ENCODE measurements around the gene CDYL2.
"Not testable (repeated sequence)": the region's sequence is repeated elsewhere in the genome, so short reads cannot be mapped to it uniquely, and the experiment has no call there.

Gene CDYL2, protein sequence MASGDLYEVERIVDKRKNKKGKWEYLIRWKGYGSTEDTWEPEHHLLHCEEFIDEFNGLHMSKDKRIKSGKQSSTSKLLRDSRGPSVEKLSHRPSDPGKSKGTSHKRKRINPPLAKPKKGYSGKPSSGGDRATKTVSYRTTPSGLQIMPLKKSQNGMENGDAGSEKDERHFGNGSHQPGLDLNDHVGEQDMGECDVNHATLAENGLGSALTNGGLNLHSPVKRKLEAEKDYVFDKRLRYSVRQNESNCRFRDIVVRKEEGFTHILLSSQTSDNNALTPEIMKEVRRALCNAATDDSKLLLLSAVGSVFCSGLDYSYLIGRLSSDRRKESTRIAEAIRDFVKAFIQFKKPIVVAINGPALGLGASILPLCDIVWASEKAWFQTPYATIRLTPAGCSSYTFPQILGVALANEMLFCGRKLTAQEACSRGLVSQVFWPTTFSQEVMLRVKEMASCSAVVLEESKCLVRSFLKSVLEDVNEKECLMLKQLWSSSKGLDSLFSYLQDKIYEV

DNA sequence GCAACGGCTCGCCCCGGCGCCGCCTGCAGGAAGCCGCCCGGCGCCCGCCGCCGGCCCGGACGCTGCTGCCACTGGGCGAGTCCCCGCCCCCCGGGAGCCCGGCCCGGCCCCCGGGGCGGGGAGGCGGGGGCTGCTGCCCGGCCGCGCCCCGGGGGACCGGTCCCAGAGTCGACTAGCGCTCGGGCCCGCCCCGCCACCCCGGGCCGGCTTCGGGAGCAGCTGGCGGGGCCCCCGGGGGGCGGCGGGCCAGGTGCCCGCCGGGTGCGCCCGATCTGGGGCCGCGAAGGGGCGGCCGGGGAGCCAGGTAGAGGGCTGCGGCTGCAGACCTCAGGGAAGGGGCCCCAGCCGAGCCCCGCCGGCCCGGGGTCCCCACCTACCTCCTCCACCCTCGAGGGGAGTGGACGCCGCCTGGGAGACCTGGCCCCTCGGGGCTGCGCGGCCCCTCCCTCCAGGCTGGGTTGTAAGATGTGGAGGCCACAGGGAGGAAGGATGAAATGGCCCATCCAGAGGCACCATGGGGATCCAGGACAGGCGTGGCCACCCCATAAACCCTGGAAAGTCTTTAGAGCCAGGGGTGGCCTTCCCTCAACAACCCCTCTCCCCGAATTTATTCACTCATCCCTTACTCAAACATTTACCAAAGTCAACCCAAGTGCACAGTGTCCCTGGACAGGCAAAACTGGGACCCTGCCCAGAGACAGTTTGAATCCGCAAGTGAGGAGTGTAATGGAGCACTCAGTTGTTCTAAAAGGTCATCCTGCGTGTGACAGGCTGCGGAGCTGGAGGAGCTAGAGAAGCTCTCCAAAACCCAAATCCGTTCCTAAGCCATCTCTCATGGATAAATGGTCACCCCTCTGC lies at the start of gene CDYL2:
Gene CDYL2 (minus strand): TSS at position 73 of the 858 bp plus-strand sequence. CDS start 425 bp downstream, outside the sequence.
- no peak for DNase-seq

DNA sequence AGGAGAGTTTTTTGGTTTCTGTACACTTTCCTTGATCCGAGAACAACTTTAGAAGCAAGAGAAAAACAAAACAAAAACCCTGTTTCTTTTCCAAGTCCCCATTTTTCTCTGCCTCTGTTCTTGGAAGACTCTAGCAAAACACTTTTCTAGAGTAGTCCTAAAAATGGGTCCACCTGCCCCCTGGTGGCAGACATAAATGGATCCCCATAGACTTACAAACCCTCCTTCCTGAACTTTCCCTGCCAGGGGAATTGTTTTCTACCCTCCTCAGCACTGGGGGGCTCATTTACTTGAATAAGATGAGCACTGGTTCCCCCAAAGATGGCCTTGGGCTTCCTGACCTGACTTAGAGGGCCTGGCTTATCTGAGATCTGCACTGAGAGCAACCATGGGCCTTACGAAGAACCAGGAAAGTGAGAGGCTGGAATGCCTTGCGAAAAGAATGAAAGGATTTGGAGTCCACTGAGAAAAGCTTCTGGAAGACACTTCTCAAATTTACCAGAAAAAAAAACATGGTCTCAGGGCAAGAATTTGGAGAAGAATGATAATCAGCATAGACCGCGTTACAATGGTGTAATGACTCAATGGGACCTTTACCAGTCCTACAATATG lies 48.0 kb upstream of the CDYL2 start:
- DNase-seq = no peak

DNA sequence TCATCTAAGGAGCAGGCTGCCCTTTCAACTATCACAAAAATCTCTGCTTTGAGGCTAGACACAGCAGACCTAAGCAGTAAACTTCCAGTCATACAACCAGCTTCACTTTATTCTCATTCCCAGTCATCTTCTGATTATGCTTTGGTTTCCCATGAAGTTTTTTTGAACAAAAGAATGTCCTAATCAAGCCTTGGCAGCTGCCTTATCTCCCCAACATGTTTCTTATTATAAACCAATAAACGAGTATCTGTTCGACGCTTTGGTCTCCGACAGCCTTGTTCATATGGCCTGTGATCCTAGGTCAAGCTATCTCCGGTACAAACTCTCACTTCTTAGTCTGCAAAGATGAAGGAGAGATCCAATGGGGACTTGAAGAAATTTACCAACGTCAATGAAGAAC lies 47.4 kb upstream of the CDYL2 start:
- no peak for DNase-seq

DNA sequence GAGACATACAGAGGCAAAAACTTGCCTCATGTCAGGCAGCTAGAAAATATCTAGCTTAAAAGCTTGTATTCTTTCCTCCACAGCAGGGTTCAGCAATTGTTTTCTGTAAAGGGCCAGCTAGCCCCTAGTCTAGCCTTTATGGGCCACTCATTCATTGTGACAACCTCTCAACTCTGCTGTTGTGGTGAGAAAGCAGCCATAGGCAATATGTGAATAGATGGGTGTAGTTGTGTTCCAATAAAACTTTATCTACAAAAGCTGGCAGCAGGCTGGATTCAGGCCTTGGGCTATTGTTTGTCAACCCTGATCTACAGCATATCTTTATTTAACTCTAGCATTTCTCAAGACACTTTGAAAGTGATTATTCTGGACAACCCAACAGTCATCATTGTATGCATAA lies 46.4 kb upstream of the CDYL2 start:
- DNase-seq = no peak

DNA sequence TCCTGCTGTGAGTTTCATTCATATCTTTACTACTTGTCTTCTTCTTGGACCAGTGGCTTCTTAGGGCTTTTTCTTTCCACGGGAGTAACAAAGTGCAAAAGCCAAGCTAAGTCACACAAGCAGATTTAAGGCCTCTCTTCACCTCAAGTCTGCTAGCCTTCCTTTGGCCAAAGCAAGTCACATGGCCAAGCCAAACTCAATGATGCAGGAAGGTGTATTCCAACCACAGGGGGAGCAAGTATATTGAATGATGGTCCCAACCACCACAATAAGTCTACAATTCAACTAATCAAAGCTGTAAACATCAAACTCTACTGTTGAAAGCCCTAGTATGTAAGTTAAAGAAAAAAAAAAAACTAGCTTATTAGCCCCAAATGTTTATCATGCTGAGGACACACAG lies 44.5 kb upstream of the CDYL2 start:
- no peak for DNase-seq

DNA sequence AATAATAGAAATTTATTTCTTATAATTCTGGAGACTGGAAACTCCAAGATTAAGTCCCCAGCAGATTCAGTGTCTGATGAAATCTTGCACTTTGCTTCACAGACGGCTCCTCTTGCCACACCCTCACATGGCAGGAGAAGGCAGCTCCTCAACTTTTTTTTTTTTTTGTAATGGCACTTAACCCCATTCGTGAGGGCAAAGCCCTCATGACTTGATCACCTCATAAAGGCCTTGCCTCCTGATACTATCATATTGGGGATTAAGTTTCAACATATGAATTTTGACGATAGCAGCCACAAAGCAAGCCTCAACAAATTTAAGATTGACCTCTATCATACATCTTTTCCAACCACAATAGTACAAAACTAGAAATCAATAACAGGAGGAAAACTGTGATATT lies 42.3 kb upstream of the CDYL2 start:
- DNase-seq = no peak

DNA sequence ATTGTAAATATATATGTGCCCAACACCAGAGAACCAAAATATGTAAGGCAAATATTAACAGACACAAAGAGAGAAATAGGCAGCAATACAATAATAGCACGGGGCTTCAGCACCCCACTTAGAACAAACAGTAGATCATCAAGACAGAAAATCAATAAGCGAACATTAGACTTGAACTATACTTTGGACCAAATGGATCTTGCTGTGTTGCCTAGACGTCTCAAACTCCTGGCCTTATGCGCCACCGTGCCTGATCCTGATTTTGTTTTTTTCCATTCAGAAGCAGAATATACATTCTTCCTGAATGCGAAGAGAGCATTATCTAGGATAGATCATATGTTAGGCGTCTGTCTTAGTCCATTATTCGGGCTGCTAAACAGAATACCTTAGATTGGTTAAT lies 41.9 kb upstream of the CDYL2 start:
- DNase-seq = no peak

DNA sequence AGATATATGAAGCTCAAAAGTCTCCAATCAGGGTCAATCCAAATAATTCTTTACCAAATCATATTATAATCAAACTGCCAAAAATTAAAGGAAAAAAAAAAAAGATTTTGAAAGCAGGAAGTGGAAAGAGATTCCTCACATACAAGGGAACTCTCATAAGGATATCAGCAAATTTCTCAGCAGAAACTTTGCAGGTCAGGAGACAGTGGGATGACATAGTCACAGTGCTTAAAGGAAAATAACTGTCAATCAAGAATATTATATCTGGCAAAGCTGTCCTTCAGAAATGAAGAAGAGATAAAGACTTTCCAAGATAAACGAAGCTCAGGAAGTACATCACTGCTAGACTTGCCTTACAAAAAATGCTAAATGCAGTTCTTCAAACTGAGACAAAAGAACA lies 40.0 kb upstream of the CDYL2 start:
- no peak for DNase-seq

DNA sequence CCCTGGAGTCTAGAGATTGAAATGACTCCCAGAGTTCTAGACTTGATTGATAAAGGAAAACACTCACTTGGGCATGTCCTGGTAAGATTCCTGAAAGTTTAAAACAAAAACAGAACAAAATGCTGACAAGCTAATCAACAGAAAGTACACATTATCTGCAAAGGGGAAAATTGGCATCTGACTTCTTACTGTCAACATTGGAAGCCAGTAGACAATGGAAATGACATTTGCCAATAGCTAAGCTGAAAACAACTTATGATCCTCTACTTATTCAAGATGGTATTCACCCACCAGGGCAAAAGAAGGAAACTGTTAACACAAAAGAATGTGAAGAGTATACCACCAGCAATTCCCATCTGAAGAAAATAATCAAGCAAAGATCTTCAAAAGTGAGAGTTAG lies 36.8 kb upstream of the CDYL2 start:
- no peak for DNase-seq

DNA sequence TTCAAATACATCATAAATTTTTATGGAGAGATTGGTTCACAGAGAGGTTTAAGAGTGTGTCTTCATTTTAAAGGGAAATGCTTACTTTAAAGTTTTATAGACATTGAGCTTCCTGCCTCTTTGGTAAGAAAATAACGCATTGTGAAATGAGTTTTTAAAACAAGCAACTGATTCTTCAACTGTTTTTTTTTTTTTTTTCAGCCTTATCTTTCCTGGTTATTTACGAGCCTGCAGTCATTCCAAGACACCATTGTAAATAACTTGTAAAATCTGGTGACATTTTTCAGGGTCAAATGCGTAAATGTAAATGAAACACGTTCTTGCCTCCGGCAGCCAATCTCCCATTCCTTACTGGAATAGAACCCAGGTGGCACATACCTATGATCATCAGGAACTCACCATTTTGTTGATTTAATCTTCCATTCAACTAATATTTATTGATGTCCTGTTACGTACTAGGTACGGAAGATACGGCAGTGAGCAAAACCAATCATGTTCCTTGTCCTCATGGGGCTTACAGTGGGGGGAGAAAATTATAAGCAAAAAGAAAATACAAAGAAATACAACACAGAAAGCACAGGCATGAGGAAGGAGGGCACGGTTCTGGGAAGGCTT lies 33.2 kb upstream of the CDYL2 start:
- DNase-seq = no peak

DNA sequence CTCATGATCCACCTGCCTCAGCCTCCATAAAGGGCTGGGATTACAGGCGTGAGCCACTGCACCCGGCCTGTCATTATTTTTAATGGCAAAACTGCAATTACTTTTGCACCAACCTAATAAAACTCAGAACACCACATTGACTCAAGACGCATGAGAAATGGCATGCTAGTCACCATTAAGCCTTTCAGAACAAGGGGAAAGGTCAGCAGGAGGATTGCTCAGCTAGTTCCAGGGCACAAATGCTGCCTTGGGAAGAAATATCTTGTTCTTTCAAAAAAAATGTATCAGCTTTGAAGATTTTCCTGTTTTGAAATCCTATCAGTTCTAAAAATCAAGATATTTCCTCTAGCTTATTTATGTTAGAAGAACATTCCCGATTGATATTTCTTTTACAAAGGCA lies 32.4 kb upstream of the CDYL2 start:
- no peak for DNase-seq

DNA sequence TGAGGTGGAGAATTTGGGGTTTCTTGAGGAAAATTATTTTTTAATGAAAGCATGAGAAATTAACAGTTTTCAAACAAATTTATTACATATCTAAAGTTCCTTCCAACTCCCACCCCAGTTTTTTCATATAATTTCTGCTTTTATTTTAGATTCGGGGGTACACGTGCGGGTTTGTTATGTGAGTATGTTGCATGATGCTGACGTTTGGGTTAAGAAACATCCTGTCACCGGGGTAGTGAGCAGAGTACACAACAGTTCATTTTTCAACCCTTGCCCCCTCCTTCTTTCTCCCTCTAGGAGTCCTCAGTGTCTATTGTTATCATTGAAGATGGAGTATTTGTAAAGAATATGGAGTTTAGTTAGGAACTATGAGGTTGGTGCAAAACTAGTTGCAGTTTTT lies 31.8 kb upstream of the CDYL2 start:
- DNase-seq = no peak

DNA sequence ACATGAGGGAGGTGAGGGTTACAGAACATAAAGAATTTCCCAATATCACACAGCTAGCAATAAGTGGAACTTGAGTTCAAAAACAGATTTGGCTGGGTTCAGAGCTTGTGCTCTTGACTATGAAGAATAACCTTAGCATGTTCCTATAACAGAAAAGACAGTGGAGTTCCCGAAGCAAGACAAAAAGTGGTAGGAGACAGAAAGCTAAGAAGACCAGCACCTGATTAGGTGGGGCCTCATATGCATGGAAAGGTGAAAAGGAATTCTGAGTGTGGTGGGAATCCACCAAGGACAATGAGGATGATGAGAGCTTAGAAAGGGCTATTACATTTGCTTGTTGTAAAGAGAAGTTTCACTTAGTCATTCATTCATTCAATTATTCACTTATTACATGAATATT lies 26.6 kb upstream of the CDYL2 start:
- DNase-seq = no peak

DNA sequence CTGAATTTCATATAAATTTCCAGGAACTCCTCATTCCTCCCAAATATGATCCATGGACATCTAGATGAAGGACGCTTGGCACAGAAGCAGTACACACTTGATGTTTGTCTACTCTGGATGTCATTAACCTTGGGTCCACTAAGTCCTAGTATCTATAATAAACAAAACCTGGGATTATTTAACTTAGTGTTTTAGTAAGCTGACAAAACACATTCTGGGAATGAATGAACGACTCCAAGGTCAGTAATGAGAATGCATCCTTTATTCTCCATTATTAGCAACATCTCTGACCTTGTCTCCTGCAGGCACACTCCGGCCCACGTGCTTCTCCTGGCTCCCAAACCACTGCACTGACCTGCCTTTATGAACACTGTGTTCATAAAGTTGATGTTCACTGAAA lies 24.1 kb upstream of the CDYL2 start:
- DNase-seq = no peak

DNA sequence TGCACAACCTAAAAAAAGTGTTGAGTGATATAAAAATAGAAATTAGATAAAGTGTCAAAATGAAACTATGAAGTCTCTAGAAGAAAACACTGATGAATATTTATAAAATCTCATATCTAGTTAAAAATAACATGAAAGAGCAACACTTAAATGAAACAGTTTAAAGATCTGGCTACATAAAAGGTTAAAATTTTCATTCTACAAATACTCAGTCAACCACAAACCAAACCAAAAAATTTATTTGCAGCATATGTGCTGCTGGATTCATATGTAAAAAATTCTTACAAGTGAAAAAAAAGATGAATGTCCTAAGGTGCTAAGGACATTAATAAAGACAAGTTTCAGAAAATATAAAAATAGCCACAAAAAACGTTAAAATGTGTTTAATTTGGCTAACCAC lies 22.6 kb upstream of the CDYL2 start:
- DNase-seq = no peak

DNA sequence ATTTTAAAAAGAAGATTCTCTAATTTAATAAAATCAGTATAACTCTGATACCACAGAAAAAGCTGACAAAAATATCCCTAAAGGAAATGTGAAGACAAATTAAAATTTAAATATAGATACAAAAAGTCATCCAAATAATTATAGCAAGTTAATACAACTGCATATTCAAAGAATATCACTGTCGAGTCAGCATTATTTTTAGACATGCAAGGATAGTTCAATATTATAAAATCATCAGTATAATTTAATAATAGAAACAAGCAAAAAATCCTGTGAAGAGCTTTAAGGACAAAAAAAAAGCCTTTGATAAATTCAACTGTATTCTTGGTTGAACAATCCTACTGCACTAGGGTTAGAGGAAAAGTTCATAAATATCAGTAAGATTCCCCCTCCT lies 21.0 kb upstream of the CDYL2 start:
- no peak for DNase-seq

DNA sequence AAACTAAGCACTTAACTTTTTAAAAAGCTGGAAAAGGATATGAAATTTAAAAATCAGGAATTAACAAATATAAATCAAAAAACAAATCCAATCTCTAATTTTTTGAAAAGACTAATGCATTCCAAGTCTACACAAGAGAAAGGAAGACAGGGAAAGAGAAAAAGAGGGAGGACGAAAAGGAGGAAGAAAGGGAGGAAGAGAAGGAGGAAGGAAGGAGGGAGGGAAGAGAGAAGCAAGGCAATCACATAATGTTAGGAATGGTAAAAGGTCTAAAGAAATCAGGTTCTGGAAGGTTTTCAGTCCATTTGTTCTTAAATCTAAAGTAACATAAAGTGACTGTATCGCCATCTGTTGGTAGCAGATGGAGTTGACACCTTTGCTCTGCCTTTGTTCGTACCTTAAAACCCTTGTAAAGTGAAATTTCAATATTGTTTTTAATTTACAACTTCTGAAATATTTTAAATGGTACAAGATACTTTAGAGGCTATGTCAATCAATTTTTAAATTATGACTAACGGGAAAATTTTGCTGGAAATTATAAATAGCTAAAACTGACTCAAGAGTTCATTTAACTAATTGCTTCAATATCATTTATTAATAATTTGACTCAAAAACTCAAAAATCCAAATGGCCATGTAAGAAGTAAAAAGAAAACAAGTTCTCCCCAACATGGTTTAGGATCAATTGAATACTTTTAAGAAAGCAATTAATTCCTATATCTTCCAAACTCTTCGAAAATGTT lies 20.4 kb upstream of the CDYL2 start:
- no peak for DNase-seq

DNA sequence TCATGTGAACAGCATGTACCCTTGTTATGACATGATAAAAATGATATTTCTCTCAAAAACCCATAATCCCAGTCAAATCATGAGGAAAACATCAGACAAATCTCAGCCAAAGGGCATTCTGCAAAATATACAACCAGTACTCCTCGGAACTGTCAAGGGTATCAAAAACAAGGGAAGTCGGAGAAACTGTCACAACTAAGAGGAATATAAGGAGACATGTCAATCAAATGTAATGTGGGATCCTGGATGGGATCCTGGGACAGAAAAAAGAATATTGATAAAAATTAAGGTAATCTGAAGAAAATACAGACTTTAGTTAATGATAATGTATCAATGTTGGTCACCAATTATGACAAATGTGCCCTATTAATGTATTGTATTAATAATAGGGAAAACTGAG lies 15.6 kb upstream of the CDYL2 start:
- no peak for DNase-seq

DNA sequence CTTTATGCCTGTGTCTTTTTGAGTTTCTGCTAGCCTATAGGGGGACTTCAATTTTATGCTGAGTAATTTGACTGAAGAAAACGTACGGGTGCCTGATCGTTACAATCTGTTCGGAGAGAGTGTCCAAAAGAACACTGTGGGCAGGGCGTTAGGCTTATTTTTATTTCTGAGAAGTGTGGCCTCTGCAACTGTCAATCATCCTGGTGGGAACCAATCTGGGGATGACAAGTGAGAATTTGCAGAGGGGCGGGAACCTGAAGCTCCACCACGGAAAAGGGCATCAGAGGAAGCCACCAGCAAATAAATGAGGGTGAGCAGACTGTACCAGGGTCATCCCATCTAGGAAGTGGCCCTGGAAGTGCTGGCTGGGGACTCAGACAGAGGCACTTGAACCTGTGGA lies 12.0 kb upstream of the CDYL2 start:
- no peak for DNase-seq

DNA sequence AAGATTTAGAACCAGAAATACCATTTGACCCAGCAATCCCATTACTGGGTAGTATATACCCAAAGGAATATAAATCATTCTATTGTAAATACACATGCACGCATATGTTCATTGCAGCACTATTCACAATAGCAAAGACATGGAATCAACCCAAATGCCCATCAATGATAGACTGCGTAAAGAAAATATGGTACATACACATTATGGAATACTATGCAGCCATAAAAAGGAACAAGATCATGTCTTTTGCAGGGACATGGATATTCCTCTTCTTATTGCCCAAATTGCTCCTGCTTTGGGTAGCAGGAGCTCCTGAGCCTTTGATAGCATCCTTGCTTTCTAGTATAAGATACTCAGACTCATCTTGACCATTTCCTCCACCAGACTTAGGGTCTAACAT lies 10.9 kb upstream of the CDYL2 start:
- DNase-seq = not testable (repeated sequence)

DNA sequence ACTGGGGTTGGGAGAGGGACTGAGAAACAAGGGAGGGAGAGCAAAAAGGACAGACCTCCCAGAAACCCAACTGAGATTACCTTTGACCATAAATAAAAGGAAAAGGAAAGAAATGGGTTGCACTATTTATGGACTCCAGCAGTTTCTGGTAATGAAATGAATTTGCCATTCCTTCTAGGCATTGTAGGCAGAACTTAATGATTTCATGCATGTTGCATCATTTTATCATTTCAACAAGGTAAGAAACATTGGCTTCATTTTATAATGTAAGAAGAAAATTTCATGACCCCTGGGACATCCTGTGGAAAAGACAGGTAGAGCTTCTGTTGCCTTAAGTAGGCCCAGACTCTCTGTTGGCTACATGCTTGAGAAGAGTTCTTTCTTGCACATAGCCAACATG lies 8.2 kb upstream of the CDYL2 start:
- DNase-seq = no peak

DNA sequence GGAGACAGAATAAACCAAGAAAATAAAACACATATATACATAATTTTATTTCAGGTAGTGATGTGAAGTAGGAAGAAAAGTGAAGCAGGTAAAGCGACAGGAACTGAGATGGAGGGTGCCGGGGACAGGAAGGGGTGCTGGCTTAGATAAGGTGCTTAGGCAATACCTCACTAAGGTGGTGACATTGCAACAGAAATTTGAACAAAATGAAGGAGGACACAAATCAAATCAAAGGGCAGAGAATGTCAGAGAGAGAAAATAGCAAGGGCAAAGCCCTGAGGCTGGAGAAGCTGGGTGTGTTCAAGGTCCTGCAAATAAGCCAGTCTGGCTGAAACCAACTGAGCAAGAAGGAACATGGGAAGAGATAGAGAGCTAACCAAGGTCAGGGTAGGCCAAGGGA lies 5.0 kb upstream of the CDYL2 start:
- DNase-seq = no peak

DNA sequence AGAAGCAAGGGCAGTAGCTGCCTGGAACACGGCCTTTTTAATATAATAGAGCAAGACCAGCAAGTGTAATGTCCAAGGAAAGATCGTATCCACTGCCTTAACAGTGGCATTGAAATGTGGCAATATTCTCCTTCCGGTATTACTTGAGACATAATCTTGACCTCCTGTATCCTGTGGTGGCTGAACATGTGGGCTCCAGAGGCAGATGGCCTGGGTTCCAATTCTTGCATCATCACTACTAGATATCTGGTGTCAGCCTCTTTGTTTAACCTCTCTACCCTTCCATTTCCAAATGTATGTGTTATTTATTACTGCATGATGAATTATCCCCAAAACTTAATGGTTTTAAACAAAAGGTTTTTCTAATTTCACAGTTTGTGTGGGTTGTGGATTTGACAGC lies 3.5 kb upstream of the CDYL2 start:
- DNase-seq = no peak
